GM23248 (cell line): ENCODE results near the gene AK2.
"Not testable (repeated sequence)": the region's sequence is repeated elsewhere in the genome, so short reads cannot be mapped to it uniquely, and the experiment has no call there.

Experiments used
- EZH2 ChIP-seq: fragments of 200-600 bp; sonication (generic); IDR thresholded peaks from 2 replicates; pipeline ENCODE4 v1.6.1; 2018; ENCODE audit warnings: antibody characterized with exemption, mild to moderate bottlenecking; ENCODE audit not compliant: insufficient read depth, poor library complexity, severe bottlenecking
- EZH2phosphoT487 ChIP-seq: fragments of 200-600 bp; sonication (generic); IDR thresholded peaks from 2 replicates; pipeline ENCODE4 v1.6.1; 2018; ENCODE audit warnings: antibody characterized with exemption, moderate library complexity, mild to moderate bottlenecking, low read depth; ENCODE audit not compliant: insufficient read depth

DNA sequence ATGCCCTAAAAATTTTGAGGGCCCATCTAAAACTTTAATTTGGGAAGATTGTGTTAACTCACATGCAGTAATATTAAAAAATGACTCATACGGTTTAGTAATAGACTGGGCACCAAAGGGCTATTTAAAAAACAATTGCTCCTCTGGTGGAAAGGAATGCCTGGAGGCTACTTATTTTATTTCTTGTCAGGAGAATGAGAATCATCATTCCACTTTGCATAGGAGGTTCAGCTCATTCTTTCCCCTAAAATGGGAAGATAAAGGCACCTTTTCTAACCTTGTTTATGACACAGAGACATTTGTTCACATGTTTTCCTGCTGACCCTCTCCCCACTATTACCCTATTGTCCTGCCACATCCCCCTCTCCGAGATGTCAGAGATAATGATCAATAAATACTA lies 31.4 kb upstream of the AK2 start:
- TF ChIP-seq EZH2phosphoT487, EZH2: not testable (repeated sequence)
